Renal cortical epithelial cell (primary cell): ENCODE measurements around the gene EDEM3. TPM values are rescaled to one million over a fixed set of nuclear protein-coding genes. Genes with fewer than 3 reads are reported as not detected.
A peak's percentile ranks its signal among the peaks of the same experiment; 100 is the strongest.
"Not testable (repeated sequence)": the region's sequence is repeated elsewhere in the genome, so short reads cannot be mapped to it uniquely, and the experiment has no call there.

Experiments
- DNase-seq: peaks from one replicate; pipeline ENCODE4 v3.0.0-alpha.2; 2011; ENCODE audit warnings: low read depth
- total RNA-seq: library from RNA; depleted of rRNA; stranded (reverse); fragments of >200 nt; gene quantifications from 2 replicates; pipeline ENCODE4 v1.2.3, GENCODE V29; 2014

EDEM3 gene, protein sequence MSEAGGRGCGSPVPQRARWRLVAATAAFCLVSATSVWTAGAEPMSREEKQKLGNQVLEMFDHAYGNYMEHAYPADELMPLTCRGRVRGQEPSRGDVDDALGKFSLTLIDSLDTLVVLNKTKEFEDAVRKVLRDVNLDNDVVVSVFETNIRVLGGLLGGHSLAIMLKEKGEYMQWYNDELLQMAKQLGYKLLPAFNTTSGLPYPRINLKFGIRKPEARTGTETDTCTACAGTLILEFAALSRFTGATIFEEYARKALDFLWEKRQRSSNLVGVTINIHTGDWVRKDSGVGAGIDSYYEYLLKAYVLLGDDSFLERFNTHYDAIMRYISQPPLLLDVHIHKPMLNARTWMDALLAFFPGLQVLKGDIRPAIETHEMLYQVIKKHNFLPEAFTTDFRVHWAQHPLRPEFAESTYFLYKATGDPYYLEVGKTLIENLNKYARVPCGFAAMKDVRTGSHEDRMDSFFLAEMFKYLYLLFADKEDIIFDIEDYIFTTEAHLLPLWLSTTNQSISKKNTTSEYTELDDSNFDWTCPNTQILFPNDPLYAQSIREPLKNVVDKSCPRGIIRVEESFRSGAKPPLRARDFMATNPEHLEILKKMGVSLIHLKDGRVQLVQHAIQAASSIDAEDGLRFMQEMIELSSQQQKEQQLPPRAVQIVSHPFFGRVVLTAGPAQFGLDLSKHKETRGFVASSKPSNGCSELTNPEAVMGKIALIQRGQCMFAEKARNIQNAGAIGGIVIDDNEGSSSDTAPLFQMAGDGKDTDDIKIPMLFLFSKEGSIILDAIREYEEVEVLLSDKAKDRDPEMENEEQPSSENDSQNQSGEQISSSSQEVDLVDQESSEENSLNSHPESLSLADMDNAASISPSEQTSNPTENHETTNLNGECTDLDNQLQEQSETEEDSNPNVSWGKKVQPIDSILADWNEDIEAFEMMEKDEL
- total RNA-seq: 43.2 and 76.7 TPM in 2 replicates

- peak; percentile 99 for DNase-seq
Measured at GRCh38 chr1:184754476-184755225, at the start of gene EDEM3. Gene EDEM3 (minus strand): TSS chr1:184754858. CDS start chr1:184754646, 212 bp downstream.

GRCh38 chr1:184804220-184804619 lies 49.6 kb upstream of the EDEM3 start:
- no peak for DNase-seq

GRCh38 chr1:184803180-184803492 lies 48.5 kb upstream of the EDEM3 start:
- no peak for DNase-seq

DNA sequence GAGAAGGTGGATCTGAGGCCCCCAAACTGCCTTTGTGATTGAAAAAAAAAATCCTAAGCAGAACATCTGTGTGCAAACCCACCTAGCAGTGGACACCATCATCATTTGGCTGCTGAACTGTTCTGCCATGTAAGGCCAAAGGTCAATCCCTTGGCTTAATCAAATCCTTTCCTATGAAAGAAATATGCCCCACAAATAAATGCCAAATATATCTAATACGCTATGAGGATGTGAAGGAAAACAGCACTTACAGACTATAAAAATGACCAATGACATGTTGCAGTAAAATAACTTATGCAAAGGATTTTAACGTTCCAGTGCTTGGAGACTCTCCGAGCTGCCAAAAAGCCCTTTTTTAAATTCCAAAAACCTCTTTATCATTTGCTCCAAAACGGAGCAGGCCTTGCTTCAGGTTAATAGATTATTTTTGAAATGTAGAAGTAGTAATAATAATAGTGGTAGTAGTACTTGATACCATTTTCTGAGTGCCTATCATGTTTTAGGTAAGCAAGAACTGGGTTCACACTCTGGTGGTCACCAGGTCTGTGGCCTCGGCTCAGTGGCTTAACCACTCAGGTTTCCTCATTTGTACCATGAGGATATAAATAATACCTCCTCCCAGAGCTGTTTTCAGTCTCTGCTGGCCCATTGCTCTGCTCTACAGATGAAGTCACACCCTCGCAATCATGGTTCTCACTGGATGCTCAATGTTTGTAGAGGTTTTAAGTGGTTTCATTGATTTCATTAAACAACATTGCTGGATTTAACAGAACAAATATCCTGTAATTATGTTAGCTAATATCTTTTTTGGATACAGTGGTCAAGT lies 47.9 kb upstream of the EDEM3 start:
- DNase-seq: no peak

DNA sequence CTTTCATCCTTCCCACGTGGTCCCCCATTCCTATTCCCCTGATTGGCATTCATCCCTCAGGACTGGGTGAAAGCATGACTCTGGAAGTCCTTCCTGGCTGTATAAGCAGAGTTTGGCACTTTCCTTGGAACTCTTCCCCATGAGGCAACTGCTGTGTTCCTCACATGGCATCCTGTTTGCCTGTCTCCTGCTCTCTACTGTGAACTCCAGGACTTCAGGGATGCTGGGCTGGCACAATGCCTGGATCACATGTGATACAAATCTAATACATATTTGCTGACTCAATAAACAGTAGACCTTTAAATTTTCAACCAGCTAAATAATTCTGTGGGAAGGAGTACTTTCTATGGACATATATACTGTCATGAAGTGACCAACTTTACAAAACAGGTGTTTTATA lies 46.8 kb upstream of the EDEM3 start:
- no peak for DNase-seq

DNA sequence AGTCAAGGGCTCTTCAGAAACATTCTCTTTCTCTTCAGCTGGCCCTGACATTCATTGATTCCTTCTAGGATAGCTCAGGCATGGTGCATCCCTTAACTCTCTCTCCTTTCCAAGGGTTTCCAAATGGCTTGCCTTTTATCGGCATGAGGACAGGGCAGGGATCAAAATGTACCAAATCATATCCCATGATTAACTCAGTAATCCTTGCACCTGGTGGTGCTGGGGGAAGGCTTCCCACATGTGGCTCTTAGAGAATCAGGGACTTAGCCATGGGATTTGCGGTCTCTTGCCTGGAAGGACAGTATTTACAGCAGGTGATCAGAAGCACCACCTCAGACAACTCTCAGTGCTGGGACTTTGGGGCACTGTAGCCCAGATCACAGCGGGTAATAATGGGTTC lies 46.2 kb upstream of the EDEM3 start:
- no peak for DNase-seq

GRCh38 chr1:184793967-184794366 lies 39.3 kb upstream of the EDEM3 start:
- no peak for DNase-seq

- DNase-seq: peak; percentile 98
Measured at GRCh38 chr1:184792450-184792969, 37.9 kb upstream of the EDEM3 start.

DNA sequence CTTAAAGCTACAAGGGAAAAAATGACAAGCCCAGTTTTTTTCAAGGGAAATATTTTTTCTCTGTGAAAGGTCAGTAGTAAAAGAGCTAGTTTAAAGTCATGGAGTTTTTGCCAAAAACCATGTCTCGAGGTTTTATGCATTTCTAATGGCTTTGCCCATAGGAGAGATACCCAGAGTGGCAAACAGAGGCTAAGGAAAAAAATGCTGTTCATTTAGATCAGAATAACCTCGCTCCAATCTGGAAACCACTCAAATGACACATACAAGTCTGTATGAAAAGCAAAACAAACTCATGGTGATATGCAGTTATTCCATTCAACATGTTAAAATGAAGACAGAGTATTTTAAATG lies 36.9 kb upstream of the EDEM3 start:
- DNase-seq: no peak

- DNase-seq: no peak
Measured at GRCh38 chr1:184790642-184791549, 36.2 kb upstream of the EDEM3 start.

- no peak for DNase-seq
Measured at GRCh38 chr1:184789884-184790283, 35.2 kb upstream of the EDEM3 start.

GRCh38 chr1:184788970-184789369 lies 34.3 kb upstream of the EDEM3 start:
- DNase-seq: no peak

- DNase-seq: no peak
Measured at GRCh38 chr1:184785529-184785928, 30.9 kb upstream of the EDEM3 start.

- not testable (repeated sequence) for DNase-seq
Measured at GRCh38 chr1:184783723-184784122, 29.1 kb upstream of the EDEM3 start.

- DNase-seq: no peak
Measured at GRCh38 chr1:184781941-184782340, 27.3 kb upstream of the EDEM3 start.

DNA sequence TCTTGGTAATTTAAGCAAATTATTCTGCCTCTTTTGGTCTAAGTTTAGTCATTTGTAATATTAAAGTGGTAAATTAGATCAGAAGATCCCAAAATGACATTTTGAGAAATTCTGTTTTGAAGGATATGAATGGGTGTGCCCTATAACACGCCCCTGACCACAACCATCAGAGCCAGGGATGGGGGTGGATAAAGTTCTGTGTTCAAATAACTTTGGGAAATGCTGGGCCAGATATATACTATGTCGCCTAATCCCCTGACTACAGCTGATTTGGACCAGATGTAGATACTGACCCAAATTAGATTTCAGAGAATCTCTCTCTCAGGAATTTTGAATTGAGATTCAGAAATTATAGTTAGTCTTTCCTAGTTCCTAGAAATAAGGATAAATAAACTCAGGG lies 21.2 kb upstream of the EDEM3 start:
- no peak for DNase-seq

- no peak for DNase-seq
Measured at GRCh38 chr1:184775329-184775728, 20.7 kb upstream of the EDEM3 start.

- DNase-seq: no peak
Measured at GRCh38 chr1:184773762-184774320, 19.2 kb upstream of the EDEM3 start.

- DNase-seq: no peak
Measured at GRCh38 chr1:184771190-184771691, 16.6 kb upstream of the EDEM3 start.
